SK-N-MC (cell line): ENCODE results near the gene ZC3H14.

Source experiments
- DNase-seq: peaks from one replicate; pipeline ENCODE4 v3.0.0-alpha.2; 2011; ENCODE audit warnings: low read depth, low spot score
- H3K27ac ChIP-seq: fragments of 200-600 bp; sonication (generic); 2 replicates; pipeline ENCODE4 v1.5.1; 2016; ENCODE audit warnings: mixed run types
- H3K36me3 ChIP-seq: fragments of 200-600 bp; sonication (generic); 2 replicates; pipeline ENCODE4 v1.6.1; 2017; ENCODE audit warnings: antibody characterized with exemption, low read length, mixed read lengths; ENCODE audit not compliant: insufficient read depth
- H3K4me3 ChIP-seq: fragments of 200-600 bp; sonication (generic); 2 replicates; pipeline ENCODE4 v1.5.1; 2016
- H3K9ac ChIP-seq: fragments of 200-600 bp; sonication (generic); 2 replicates; pipeline ENCODE4 v1.8.0; 2017; ENCODE audit warnings: mixed run types, mixed read lengths; ENCODE audit not compliant: insufficient read length
- H3K9me3 ChIP-seq: fragments of 200-600 bp; sonication (generic); 2 replicates; pipeline ENCODE4 v1.6.1; 2017; ENCODE audit warnings: low read depth, mild to moderate bottlenecking, antibody characterized with exemption, low read length, moderate library complexity, mixed read lengths
- EZH2 ChIP-seq: fragments of 200-600 bp; sonication (generic); IDR thresholded peaks from one replicate; pipeline ENCODE4 v1.6.1; 2017; ENCODE audit warnings: antibody characterized with exemption
- FOXP2 ChIP-seq: optimal IDR thresholded peaks from 2 replicates; pipeline ENCODE3; 2011; ENCODE audit warnings: mild to moderate bottlenecking, moderate library complexity; ENCODE audit not compliant: insufficient read depth; ENCODE audit errors: extremely low read length, control extremely low read depth
- POLR2AphosphoS5 ChIP-seq: IDR thresholded peaks from 2 replicates; pipeline ENCODE4 v1.6.1; 2012; ENCODE audit warnings: mild to moderate bottlenecking, low read depth, low read length, borderline replicate concordance

The ZC3H14 gene

DNA sequence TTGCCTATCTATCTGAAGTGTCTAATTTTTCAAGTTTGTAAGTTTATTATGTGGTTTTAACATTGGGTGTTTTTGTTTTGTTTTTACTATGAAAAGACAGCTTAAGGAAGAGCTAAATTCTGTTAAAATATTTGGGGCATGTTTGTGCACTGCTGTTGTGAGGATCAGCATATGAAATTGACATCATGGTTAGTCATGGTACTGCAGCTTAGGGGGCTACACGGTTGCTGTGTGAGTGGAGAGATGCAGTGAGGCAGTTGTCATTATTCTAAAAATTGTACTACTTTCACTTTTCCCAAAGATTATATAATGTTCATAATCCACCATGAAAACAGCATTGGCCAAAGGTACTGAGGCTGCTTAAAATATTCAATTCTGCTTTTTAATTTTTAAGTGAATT, 49.0 kb downstream of the ZC3H14 start:
- Histone ChIP-seq H3K9ac (no peak overlapping the region), H3K36me3 (peaks cover 86% of the 10 kb centered on the region), H3K4me3 (no peak overlapping the region), H3K9me3 (no peaks in the 10 kb centered on the region), H3K27ac (no peak overlapping the region)
- no peak for DNase-seq
- TF ChIP-seq POLR2AphosphoS5, result no peak
- TF ChIP-seq EZH2, result no peak
- TF ChIP-seq FOXP2, result no peak

DNA sequence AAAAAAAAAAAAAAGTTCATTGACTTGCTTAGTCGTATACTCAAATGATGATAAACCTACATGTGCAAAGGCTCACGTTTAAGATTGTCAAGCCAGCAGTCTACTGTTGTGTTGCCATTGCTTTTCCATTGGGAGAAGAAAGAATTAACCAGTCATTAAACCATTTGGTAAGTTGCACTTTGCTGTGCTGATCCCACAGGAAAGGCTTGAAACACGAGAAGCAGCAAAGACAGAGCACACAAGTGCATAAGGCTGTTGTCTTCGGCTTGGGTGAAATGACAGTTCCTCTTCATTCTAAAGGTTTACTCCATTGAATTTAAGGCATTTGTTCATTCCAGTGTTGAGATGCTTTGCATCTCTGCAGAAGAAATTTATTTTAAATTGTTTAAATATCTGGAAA, 50.1 kb downstream of the ZC3H14 start:
- DNase-seq, result no peak
- TF ChIP-seq POLR2AphosphoS5 (no peak), FOXP2 (no peak), EZH2 (no peak)
- no peak overlapping the region for H3K27ac ChIP-seq

DNA sequence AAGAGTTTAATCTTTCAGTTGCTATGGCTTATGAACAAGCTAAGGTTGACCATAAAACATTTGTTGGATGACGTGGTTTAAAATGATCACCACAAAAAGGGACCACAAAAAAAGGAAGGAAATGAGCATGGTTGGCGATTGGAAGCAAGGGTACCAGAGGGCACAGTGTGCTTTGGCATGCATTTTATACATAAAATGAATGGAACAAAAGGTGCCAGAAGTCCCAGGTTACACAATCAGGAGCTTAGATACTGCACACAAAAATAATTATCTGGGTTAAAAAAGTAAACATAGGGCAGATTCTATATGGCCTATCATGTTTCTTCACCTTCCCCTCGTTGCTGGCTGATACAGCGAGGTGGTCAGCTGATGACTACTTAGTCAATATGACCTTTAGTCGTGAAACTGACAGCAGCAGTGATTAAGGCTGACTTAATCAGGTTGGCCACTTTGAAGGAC, 50.7 kb downstream of the ZC3H14 start:
- Histone ChIP-seq H3K36me3 (peaks cover 69% of the 10 kb centered on the region), H3K9me3 (no peaks in the 10 kb centered on the region), H3K4me3 (no peak overlapping the region), H3K27ac (no peak overlapping the region), H3K9ac (no peak overlapping the region)
- TF ChIP-seq POLR2AphosphoS5 (no peak), FOXP2 (no peak), EZH2 (no peak)
- no peak for DNase-seq

More for the DNA sequence above, 50.1 kb downstream of the ZC3H14 start:
- no peak overlapping the region for H3K4me3 ChIP-seq
- H3K9me3 ChIP-seq, result no peaks in the 10 kb centered on the region
- H3K36me3 ChIP-seq, result peaks cover 75% of the 10 kb centered on the region
- no peak overlapping the region for H3K9ac ChIP-seq

DNA sequence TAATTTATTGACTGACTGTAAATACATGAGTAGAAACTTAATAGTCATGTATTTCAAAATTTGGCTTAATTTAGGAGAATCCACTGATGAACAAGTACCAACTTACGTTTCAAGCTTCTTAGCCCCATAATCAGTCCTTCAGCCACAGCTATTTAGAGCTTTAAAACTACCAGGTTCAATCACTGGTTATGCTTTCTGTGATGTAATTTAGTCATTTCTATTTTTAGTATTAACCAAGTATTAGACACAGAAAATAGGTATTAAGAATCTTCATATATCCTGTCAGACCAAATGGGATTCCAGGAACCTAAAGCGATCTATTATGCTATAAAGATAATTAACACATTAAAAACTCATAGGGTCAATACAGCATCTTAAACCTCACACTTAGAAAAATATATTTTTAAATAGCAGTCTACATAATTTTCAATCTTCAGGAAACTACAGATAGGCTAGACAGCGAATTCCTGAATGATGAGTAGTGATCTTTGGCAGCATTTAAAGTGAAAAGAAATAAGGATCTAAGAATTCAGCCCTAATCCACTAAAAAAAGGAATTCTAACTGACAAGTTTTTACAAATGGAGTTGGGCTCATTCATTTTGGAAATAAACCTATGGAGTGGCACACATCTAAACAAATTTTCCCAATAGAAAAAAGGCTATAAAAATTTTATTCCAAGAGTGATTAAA, 51.5 kb downstream of the ZC3H14 start:
- TF ChIP-seq EZH2 (no peak), POLR2AphosphoS5 (no peak), FOXP2 (no peak)
- H3K36me3 ChIP-seq, result peaks cover 61% of the 10 kb centered on the region
- no peaks in the 10 kb centered on the region for H3K9me3 ChIP-seq
- no peak for DNase-seq
- no peak overlapping the region for H3K4me3 ChIP-seq
- H3K9ac ChIP-seq, result no peak overlapping the region
- H3K27ac ChIP-seq, result no peak overlapping the region

DNA sequence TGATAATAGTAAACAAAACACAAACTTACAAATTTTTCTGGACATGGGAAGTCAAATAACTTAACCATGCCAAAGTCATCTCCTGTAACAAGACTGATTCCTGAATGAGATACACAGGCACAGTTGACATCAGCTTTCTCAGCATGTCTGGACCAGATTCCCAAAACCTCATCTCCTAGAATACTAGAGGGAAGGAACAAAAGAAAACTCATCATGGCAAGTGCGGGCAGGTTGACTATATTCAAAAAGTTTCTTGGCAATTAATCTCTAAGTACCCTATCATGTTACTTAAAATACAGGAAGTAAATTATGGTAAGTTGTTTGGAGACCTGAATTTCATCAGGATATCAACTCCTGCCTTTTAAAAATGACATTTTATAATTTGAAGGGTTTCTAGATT, 53.9 kb downstream of the ZC3H14 start:
- peaks cover 38% of the 10 kb centered on the region for H3K36me3 ChIP-seq
- DNase-seq, result no peak
- TF ChIP-seq FOXP2 (no peak), POLR2AphosphoS5 (no peak), EZH2 (no peak)
- no peak overlapping the region for H3K27ac ChIP-seq
- H3K9me3 ChIP-seq, result no peaks in the 10 kb centered on the region
- no peak overlapping the region for H3K4me3 ChIP-seq
- no peak overlapping the region for H3K9ac ChIP-seq

DNA sequence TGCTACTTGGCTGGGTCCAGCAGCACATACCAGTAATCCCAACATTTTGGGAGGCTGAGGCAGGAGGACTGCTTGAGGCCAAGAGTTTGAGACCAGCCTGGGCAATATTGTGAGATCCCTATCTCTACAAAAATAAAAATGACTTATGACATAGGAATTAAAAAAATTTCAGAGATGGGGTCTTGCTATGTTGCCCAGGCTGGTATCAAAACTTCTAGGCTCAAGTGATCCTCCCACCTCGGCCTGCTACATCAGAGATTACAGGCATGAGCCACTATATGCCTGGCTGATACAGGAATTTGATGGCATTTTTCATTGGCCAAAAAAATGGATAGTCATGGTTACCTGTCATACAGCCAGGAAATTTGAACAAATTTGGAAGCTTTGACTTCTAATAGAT, 54.6 kb downstream of the ZC3H14 start:
- no peak for DNase-seq
- peaks cover 30% of the 10 kb centered on the region for H3K36me3 ChIP-seq

DNA sequence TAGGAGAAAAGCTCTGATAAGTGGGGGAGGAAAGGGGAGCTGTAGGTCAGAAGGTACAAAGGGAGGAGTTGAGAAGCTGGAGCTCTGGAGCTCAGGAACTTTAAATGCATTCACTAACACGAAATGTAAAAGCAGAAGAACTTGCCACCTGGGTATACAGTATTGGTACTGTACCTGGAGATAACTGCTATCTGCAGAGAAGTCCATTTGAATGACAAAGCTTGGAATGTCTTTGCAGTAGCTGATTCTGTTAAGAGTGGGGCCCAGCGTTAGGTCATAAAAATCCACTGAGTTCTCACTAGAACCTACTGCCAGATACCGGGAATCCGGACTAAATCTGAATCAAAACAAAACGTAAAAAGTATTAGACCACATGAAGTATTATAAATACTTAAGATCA, 55.6 kb downstream of the ZC3H14 start:
- Histone ChIP-seq H3K9me3 (no peaks in the 10 kb centered on the region), H3K27ac (no peak overlapping the region), H3K9ac (no peak overlapping the region), H3K36me3 (peaks cover 20% of the 10 kb centered on the region), H3K4me3 (no peak overlapping the region)
- TF ChIP-seq POLR2AphosphoS5 (no peak), FOXP2 (no peak), EZH2 (no peak)
- no peak for DNase-seq

More for the DNA sequence above, 54.6 kb downstream of the ZC3H14 start:
- Histone ChIP-seq H3K9me3 (no peaks in the 10 kb centered on the region), H3K27ac (no peak overlapping the region), H3K4me3 (no peak overlapping the region), H3K9ac (no peak overlapping the region)
- TF ChIP-seq FOXP2 (no peak), EZH2 (no peak), POLR2AphosphoS5 (no peak)

DNA sequence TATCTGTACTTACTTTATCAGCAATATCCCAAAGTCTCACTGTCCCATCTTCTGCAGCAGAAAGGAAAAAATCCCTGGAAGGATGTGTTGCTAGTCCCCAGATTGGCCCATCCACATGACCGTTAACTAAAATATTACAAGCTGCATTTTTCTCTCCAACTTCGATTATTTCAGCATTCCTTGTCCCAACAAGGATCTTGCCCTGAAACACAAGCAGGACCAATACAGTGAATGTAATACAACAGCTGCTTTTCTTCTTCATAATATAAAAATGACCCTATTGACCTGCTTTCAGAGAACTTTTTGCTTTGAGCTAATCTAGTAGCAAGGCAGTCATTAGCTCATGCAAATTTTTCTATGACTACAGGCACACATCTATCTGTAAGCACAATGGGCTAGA, 58.3 kb downstream of the ZC3H14 start:
- Histone ChIP-seq H3K4me3 (no peak overlapping the region), H3K27ac (no peak overlapping the region), H3K9me3 (no peaks in the 10 kb centered on the region), H3K9ac (no peak overlapping the region), H3K36me3 (peaks cover 4% of the 10 kb centered on the region)
- DNase-seq, result no peak
- no peak for TF ChIP-seq POLR2AphosphoS5
- TF ChIP-seq EZH2, result no peak
- no peak for TF ChIP-seq FOXP2

DNA sequence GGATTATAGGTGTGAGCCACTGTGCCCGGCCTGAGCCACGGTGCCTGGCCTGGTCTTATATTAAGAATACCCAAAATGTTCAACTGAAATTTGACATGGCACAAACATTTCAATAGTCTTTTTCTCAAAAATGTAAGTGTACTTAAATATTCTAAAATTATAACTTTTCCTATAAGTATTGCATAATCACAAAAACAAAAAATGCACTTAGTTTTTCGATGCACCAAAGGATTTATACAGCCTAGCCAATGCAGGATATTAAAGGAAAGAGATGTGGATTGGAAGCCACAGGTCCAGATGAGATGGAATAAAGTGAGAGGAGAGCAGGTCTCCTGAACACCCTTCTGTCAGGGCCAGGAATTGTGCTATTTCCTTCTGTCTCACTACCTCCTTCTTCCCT, 62.8 kb downstream of the ZC3H14 start:
- TF ChIP-seq POLR2AphosphoS5 (no peak), EZH2 (no peak), FOXP2 (no peak)
- no peak for DNase-seq
- Histone ChIP-seq H3K9ac (no peak overlapping the region), H3K36me3 (no peaks in the 10 kb centered on the region), H3K4me3 (no peak overlapping the region), H3K27ac (no peak overlapping the region), H3K9me3 (no peaks in the 10 kb centered on the region)
